MCF 10A (cell line): ENCODE measurements around the gene RIN3. TPM values are rescaled to one million over a fixed set of nuclear protein-coding genes. Genes with fewer than 3 reads are reported as not detected.

Experiments used
- BruUV-seq: library from RNA; stranded (reverse); fragments of 400-500 nt; replicated peaks from 2 replicates; lab custom pipeline; 2021; lab: Mats Ljungman, UMichigan
- CTCF ChIA-PET: fragments of 300-600 bp; sonication (Branson Sonifier 250); formaldehyde crosslinking; extraction: SDS; loops from one replicate; lab custom pipeline; 2021; ENCODE audit warnings: antibody characterized with exemption, inconsistent platforms; lab: Yijun Ruan, JAX
- POLR2A ChIA-PET: fragments of 300-600, 350-650 bp; sonication (Branson Sonifier 250); formaldehyde crosslinking; extraction: SDS; loops from one replicate; lab custom pipeline; 2020; ENCODE audit warnings: antibody characterized with exemption, inconsistent platforms; lab: Yijun Ruan, JAX
- DNase-seq: peaks from one replicate; pipeline ENCODE4 v3.0.0-alpha.2; 2018; ENCODE audit not compliant: unreplicated experiment
- H3K27ac Mint-ChIP-seq: one replicate; pipeline ENCODE4 v1.8.0; 2022; ENCODE audit warnings: mild to moderate bottlenecking, low read depth, mixed read lengths; ENCODE audit not compliant: unreplicated experiment
- H3K27me3 Mint-ChIP-seq: one replicate; pipeline ENCODE4 v1.8.0; 2022; ENCODE audit warnings: mixed read lengths; ENCODE audit not compliant: insufficient read depth, unreplicated experiment
- H3K36me3 Mint-ChIP-seq: one replicate; pipeline ENCODE4 v1.8.0; 2022; ENCODE audit warnings: mild to moderate bottlenecking, moderate library complexity, mixed read lengths; ENCODE audit not compliant: insufficient read depth, unreplicated experiment
- H3K4me1 Mint-ChIP-seq: one replicate; pipeline ENCODE4 v1.8.0; 2022; ENCODE audit warnings: mixed read lengths; ENCODE audit not compliant: insufficient read depth, unreplicated experiment
- H3K4me3 Mint-ChIP-seq: one replicate; pipeline ENCODE4 v1.8.0; 2022; ENCODE audit warnings: mild to moderate bottlenecking, moderate library complexity, mixed read lengths; ENCODE audit not compliant: unreplicated experiment
- H3K9me3 Mint-ChIP-seq: one replicate; pipeline ENCODE4 v1.8.0; 2022; ENCODE audit warnings: mixed read lengths; ENCODE audit not compliant: unreplicated experiment
- CTCF ChIP-seq: fragments of 200-600 bp; IDR thresholded peaks from one replicate; pipeline ENCODE4 v1.8.0; 2022; ENCODE audit warnings: antibody characterized with exemption, mild to moderate bottlenecking; ENCODE audit not compliant: unreplicated experiment
- intact Hi-C: fragments of 100-400 bp; cut with micrococcal nuclease; formaldehyde crosslinking; loops from 2 replicates; pipeline ENCODE4 v1.14.1; 2022
- total RNA-seq: library from RNA; stranded (reverse); gene quantifications from 2 replicates; pipeline ENCODE4 v1.2.3, GENCODE V29; 2022

RIN3 gene
- total RNA-seq, 1 experiment from 2014 or later, result 14.2 TPM

DNA sequence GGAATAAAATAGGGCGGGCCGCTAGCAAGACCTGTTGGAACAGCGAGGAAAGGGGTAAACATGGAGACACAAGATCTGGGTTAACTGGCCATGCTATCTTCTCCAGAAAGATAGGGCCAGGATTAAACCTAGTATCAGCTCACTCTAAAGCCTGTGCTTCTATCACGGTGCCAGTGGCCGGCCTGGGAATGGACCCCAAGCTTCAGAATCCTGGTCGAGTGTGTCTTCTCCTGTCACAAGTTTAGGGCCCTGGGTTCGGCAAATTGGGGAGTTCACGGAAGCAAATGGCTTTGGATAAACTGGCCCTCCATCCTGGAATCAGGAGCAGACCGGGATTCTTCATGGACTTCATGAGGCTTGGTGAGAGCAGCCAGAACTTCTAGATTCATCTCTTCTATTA, 152.7 kb downstream of the RIN3 start:
- ChIA-PET CTCF (no interaction called here), POLR2A (no interaction called here)
- H3K4me3 Mint-ChIP-seq, result no peak overlapping the region
- intact Hi-C loops, result no loop called here
- H3K27me3 Mint-ChIP-seq, result no peaks in the 10 kb centered on the region
- H3K9me3 Mint-ChIP-seq, result no peaks in the 10 kb centered on the region
- DNase-seq, result no peak
- TF ChIP-seq CTCF, result no peak
- H3K27ac Mint-ChIP-seq, result no peak overlapping the region
- H3K36me3 Mint-ChIP-seq, result peaks cover 5% of the 10 kb centered on the region
- no TSS peak for BruUV-seq
- peaks cover 5% of the 10 kb centered on the region for H3K4me1 Mint-ChIP-seq

DNA sequence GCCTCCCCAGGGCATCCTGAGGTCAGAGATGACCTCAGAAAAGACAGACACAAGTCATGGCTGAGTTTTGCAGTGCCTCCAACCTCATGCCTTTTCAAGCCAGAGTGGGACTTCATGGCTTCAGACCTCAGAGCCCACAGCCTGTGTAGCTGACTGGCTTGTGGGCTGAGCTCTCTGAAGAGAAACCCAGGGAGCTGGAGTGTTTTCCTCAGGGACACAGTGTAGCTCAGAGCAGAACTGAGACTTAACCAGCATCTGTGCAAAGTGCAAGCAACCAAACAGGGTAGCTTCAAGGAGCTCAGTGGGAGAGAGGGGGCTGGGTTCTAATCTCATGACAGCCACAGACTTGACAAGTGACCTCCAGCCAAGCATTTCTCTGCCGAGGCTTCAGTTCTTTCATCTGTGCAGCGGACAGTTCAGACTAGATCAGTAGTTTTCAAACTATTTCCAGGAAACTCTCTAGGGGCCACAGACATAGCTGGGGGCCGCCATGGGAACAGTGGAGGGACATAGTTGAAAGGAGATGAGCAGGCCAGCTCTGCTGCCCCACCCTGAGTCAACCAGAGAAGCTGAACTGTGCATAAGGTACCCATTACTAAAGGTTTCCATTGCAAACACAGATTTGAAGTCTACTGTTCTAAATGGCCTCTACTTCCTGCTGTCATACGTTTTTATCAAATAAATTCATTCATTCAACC, 154.8 kb downstream of the RIN3 start:
- POLR2A ChIA-PET, result no interaction called here
- Mint-ChIP-seq H3K36me3 (peaks cover 5% of the 10 kb centered on the region), H3K4me1 (peaks cover 5% of the 10 kb centered on the region), H3K4me3 (no peak overlapping the region), H3K9me3 (no peaks in the 10 kb centered on the region), H3K27me3 (no peaks in the 10 kb centered on the region), H3K27ac (no peak overlapping the region)
- CTCF ChIA-PET, result interaction anchor here (0.7 to 2.0 kb wide), 5 partner anchors 10 to 426 kb away, joined by 3 to 7 read pairs (median 3); no protein-coding TSS in a partner anchor
- no peak for TF ChIP-seq CTCF
- intact Hi-C loops, result no loop called here
- BruUV-seq, result no TSS peak
- no peak for DNase-seq

- peak; percentile 56 for DNase-seq
- H3K4me1 Mint-ChIP-seq, result peaks cover 5% of the 10 kb centered on the region
- H3K4me3 Mint-ChIP-seq, result no peak overlapping the region
- POLR2A ChIA-PET, result interaction anchor here (0.6 kb wide), 1 partner anchor 125 kb away, joined by 3 read pairs; no protein-coding TSS in a partner anchor
- no TSS peak for BruUV-seq
- H3K27ac Mint-ChIP-seq, result no peak overlapping the region
- H3K27me3 Mint-ChIP-seq, result no peaks in the 10 kb centered on the region
- no peaks in the 10 kb centered on the region for H3K9me3 Mint-ChIP-seq
- no peaks in the 10 kb centered on the region for H3K36me3 Mint-ChIP-seq
- TF ChIP-seq CTCF, result no peak
- intact Hi-C loops, result loop anchor here (1.0 kb wide), 1 partner anchor 81 kb away; no protein-coding TSS in a partner anchor
- CTCF ChIA-PET, result interaction anchor here (0.6 to 1.3 kb wide), 4 partner anchors 8 to 56 kb away, joined by 3 to 4 read pairs (median 4); no protein-coding TSS in a partner anchor
Measured at GRCh38 chr14:92670160-92670559, 156.6 kb downstream of the RIN3 start.

DNA sequence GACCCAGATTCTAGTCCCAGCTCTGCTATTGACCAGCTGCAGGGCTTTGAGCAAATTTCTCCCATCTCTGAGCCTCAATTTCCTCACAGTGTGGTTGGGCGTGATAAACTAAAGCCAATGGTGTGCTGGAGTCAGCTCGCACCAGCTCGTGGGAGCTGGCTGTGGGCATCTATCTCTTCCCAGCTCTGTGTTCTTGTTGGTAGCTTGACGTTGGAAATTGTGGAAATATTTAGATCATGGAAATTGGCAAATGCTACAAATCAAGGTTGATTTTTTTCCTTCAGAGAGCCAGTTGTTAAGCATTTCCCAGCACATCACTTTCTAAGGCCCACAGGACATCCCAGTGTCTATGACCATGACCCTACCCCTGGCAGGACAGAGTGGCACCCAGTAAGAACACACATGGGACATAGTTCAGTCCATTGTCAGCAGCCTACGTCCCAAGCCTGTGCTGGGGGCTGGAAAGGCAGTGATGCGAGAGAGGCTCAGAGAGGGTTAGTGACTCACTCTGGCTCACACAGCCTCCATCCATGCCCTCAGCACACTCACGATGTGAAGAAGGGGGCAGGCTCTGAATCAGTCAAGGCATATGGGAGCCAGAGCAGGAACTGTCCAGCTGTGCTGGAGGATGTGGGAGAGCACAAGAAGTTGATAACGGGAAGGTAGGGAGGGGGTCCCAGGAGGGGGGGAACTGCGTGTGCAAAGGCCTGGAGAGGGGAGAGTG, 157.2 kb downstream of the RIN3 start:
- TF ChIP-seq CTCF, result no peak
- no TSS peak for BruUV-seq
- H3K4me1 Mint-ChIP-seq, result peaks cover 5% of the 10 kb centered on the region
- no peaks in the 10 kb centered on the region for H3K9me3 Mint-ChIP-seq
- intact Hi-C loops, result loop anchor here (1.0 kb wide), 1 partner anchor 82 kb away; no protein-coding TSS in a partner anchor
- no peak overlapping the region for H3K27ac Mint-ChIP-seq
- H3K36me3 Mint-ChIP-seq, result no peaks in the 10 kb centered on the region
- no peak overlapping the region for H3K4me3 Mint-ChIP-seq
- no peak for DNase-seq
- POLR2A ChIA-PET, result interaction anchor here (0.6 kb wide), 1 partner anchor 174 kb away, joined by 3 read pairs; no protein-coding TSS in a partner anchor
- CTCF ChIA-PET, result interaction anchor here (0.6 to 1.3 kb wide), 4 partner anchors 10 to 271 kb away, joined by 3 to 4 read pairs (median 4); no protein-coding TSS in a partner anchor
- H3K27me3 Mint-ChIP-seq, result no peaks in the 10 kb centered on the region
